GM10248 (cell line): ENCODE measurements around the gene ALDH1A3.
A peak's percentile ranks its signal among the peaks of the same experiment; 100 is the strongest.

Source experiments
- CTCF ChIA-PET: fragments of 300-600 bp; sonication (Branson Sonifier 250); formaldehyde crosslinking; extraction: SDS; loops from one replicate; lab custom pipeline; 2021; ENCODE audit warnings: antibody characterized with exemption; lab: Yijun Ruan, JAX
- POLR2A ChIA-PET: fragments of 350-650 bp; sonication (Branson Sonifier 250); formaldehyde crosslinking; extraction: SDS; loops from one replicate; lab custom pipeline; 2020; ENCODE audit warnings: antibody characterized with exemption; lab: Yijun Ruan, JAX
- DNase-seq: peaks from one replicate; pipeline ENCODE4 v3.0.0; 2012; ENCODE audit errors: extremely low spot score
- CTCF ChIP-seq: IDR thresholded peaks from 2 replicates; pipeline ENCODE4 v1.5.1; 2012; ENCODE audit warnings: mild to moderate bottlenecking, low read depth; ENCODE audit errors: extremely low read depth, missing control alignments, control extremely low read depth

Gene ALDH1A3

GRCh38 chr15:100873029-100873677 lies 6.5 kb upstream of the ALDH1A3 start:
- peak; percentile 87 for TF ChIP-seq CTCF
- DNase-seq: peak; percentile 74
- POLR2A ChIA-PET: no interaction called here
- CTCF ChIA-PET: interaction anchor here (0.7 to 2.8 kb wide), 45 partner anchors 9 to 942 kb away, joined by 3 to 14 read pairs (median 5); no protein-coding TSS in a partner anchor

DNA sequence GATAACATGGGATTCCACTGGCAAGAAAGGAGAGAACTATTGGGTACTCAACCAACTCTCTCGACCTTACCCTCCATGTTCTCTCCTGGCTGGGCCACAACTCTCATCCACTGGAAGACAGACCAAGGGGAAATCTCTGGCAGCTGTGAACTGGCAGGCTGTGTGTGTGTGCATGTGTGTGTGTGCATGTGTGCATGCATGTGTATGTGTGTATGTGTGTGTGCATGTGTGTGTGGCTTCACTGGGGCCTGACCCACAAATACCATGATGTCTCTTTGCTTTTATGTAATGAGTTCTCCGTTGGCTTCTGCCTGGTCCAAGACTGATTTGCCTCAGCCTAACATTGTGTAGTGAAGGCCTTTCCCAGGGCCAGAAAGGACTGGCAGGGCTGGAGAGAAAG lies 4.1 kb upstream of the ALDH1A3 start:
- no peak for TF ChIP-seq CTCF
- ChIA-PET POLR2A (no interaction called here), CTCF (interaction anchor here (0.8 to 2.7 kb wide), 11 partner anchors 16 to 1603 kb away, joined by 3 to 10 read pairs (median 3); no protein-coding TSS in a partner anchor)
- DNase-seq: no peak

GRCh38 chr15:100875976-100876375 lies 3.7 kb upstream of the ALDH1A3 start:
- POLR2A ChIA-PET: no interaction called here
- CTCF ChIA-PET: interaction anchor here (0.8 to 2.7 kb wide), 10 partner anchors 9 to 526 kb away, joined by 3 to 10 read pairs (median 3); no protein-coding TSS in a partner anchor
- no peak for TF ChIP-seq CTCF
- DNase-seq: no peak

GRCh38 chr15:100877551-100877950 lies 2.1 kb upstream of the ALDH1A3 start:
- CTCF ChIA-PET: interaction anchor here (1.0 to 1.7 kb wide), 3 partner anchors 13 to 142 kb away, joined by 3 to 4 read pairs (median 3); no protein-coding TSS in a partner anchor

GRCh38 chr15:100878130-100878529 lies 1.5 kb upstream of the ALDH1A3 start:
- ChIA-PET POLR2A (no interaction called here), CTCF (interaction anchor here (0.8 to 1.7 kb wide), 5 partner anchors 11 to 141 kb away, joined by 3 to 5 read pairs (median 3); no protein-coding TSS in a partner anchor)
- no peak for DNase-seq
- no peak for TF ChIP-seq CTCF

More at GRCh38 chr15:100877551-100877950, 2.1 kb upstream of the ALDH1A3 start:
- no peak for TF ChIP-seq CTCF
- no peak for DNase-seq
- POLR2A ChIA-PET: no interaction called here

GRCh38 chr15:100878648-100879047 lies 983 bp upstream of the ALDH1A3 start:
- ChIA-PET POLR2A (no interaction called here), CTCF (interaction anchor here (0.8 to 1.7 kb wide), 4 partner anchors 11 to 129 kb away, joined by 3 to 5 read pairs (median 4); no protein-coding TSS in a partner anchor)
- no peak for TF ChIP-seq CTCF

More at GRCh38 chr15:100878648-100879047, 983 bp upstream of the ALDH1A3 start:
- no peak for DNase-seq
